ENCODE results near the gene TNS3. TPM values are rescaled to one million over a fixed set of nuclear protein-coding genes. Genes with fewer than 3 reads are reported as not detected.

Gene TNS3
- total RNA-seq, 1 donor from 2014 or later: 89.8 TPM

GRCh38 chr7:47483604-47484273 lies 98.2 kb downstream of the TNS3 start:
- TF ChIP-seq CTCF (IDR thresholded peaks at IDR 0.05): peak in 2 of 3 experiments; percentile 28 to 44
- intact Hi-C loops (cut with DNase I): loop anchor here (2.0 to 5.0 kb wide), 3 partner anchors 23 to 334 kb away; partner anchors contain the start of gene TNS3
- H3K36me3 ChIP-seq: no peaks in the 10 kb centered on the region
- no peak for DNase-seq (ENCODE audit: low spot score in 2 of 2)
- H3K27me3 ChIP-seq: no peaks in the 10 kb centered on the region
- H3K27ac ChIP-seq: peak overlapping the region; percentile 35 to 49
- H3K9me3 ChIP-seq: no peaks in the 10 kb centered on the region
- no peak overlapping the region for H3K4me3 ChIP-seq
- peaks cover 19 to 58% of the 10 kb centered on the region in 2 donors for H3K4me1 ChIP-seq

- TF ChIP-seq CTCF (IDR thresholded peaks at IDR 0.05): no peak
- DNase-seq (ENCODE audit: low spot score in 2 of 2): peak; percentile 56 to 87
- H3K27me3 ChIP-seq: no peaks in the 10 kb centered on the region
Observed at GRCh38 chr7:47482013-47482875, 99.7 kb downstream of the TNS3 start.

GRCh38 chr7:47481541-47482012 lies 100.3 kb downstream of the TNS3 start:
- intact Hi-C loops (cut with DNase I): loop anchor here (1.0 to 5.0 kb wide), 4 partner anchors 25 to 336 kb away; partner anchors contain the start of gene TNS3
- Histone ChIP-seq H3K4me1 (peaks cover 19 to 68% of the 10 kb centered on the region in 2 donors), H3K36me3 (no peaks in the 10 kb centered on the region), H3K4me3 (peak overlapping the region in 1 of 2 donors; percentile 37), H3K9me3 (no peaks in the 10 kb centered on the region), H3K27ac (peak overlapping the region; percentile 82 to 85), H3K27me3 (no peaks in the 10 kb centered on the region)
- no peak for TF ChIP-seq CTCF (IDR thresholded peaks at IDR 0.05)
- no peak for DNase-seq (ENCODE audit: low spot score in 2 of 2)

More at GRCh38 chr7:47482013-47482875, 99.7 kb downstream of the TNS3 start:
- Histone ChIP-seq H3K4me1 (peaks cover 19 to 66% of the 10 kb centered on the region in 2 donors), H3K36me3 (no peaks in the 10 kb centered on the region), H3K4me3 (peak overlapping the region in 1 of 2 donors; percentile 37), H3K27ac (peak overlapping the region; percentile 82 to 85), H3K9me3 (no peaks in the 10 kb centered on the region)
- intact Hi-C loops (cut with DNase I): loop anchor here (1.0 to 5.0 kb wide), 4 partner anchors 25 to 335 kb away; partner anchors contain the start of gene TNS3

- no peaks in the 10 kb centered on the region for H3K9me3 ChIP-seq
- intact Hi-C loops (cut with DNase I): loop anchor here (5.0 kb wide), 2 partner anchors 101 to 336 kb away; partner anchors contain the start of gene TNS3
- TF ChIP-seq CTCF (IDR thresholded peaks at IDR 0.05): no peak
- H3K27ac ChIP-seq: peak overlapping the region; percentile 82 to 85
- H3K4me3 ChIP-seq: no peak overlapping the region
- H3K36me3 ChIP-seq: no peaks in the 10 kb centered on the region
- H3K27me3 ChIP-seq: no peaks in the 10 kb centered on the region
- DNase-seq (ENCODE audit: low spot score in 2 of 2): no peak
- peaks cover 19 to 75% of the 10 kb centered on the region in 2 donors for H3K4me1 ChIP-seq
Observed at GRCh38 chr7:47480576-47481538, 101.1 kb downstream of the TNS3 start.

All from ascending aorta (tissue), 2 donors.